Measurements from ENCODE around the gene RIPK4.

Gene RIPK4

GRCh38 chr21:41770901-41771624 lies 4.2 kb upstream of the RIPK4 start:
- TF ChIP-seq CTCF (IDR thresholded peaks at IDR 0.05; ENCODE audit: low read depth, low read length): no peak
- Histone ChIP-seq H3K9me3 (ENCODE audit: severe bottlenecking) (no peaks in the 10 kb centered on the region), H3K4me3 (ENCODE audit: low read depth, low read length) (no peak overlapping the region), H3K27ac (peak overlapping the region; percentile 17), H3K36me3 (no peaks in the 10 kb centered on the region), H3K27me3 (ENCODE audit: insufficient read depth, low read depth, severe bottlenecking) (peaks cover 3% of the 10 kb centered on the region)
- DNase-seq: no peak

GRCh38 chr21:41769933-41770332 lies 3.1 kb upstream of the RIPK4 start:
- Histone ChIP-seq H3K4me3 (ENCODE audit: low read depth, low read length) (no peak overlapping the region), H3K36me3 (no peaks in the 10 kb centered on the region), H3K27ac (no peak overlapping the region), H3K9me3 (ENCODE audit: severe bottlenecking) (no peaks in the 10 kb centered on the region), H3K27me3 (ENCODE audit: insufficient read depth, low read depth, severe bottlenecking) (peaks cover 3% of the 10 kb centered on the region)
- no peak for TF ChIP-seq CTCF (IDR thresholded peaks at IDR 0.05; ENCODE audit: low read depth, low read length)
- DNase-seq: no peak

- Histone ChIP-seq H3K4me3 (ENCODE audit: low read depth, low read length) (no peak overlapping the region), H3K27me3 (ENCODE audit: insufficient read depth, low read depth, severe bottlenecking) (peaks cover 3% of the 10 kb centered on the region), H3K36me3 (no peaks in the 10 kb centered on the region), H3K27ac (no peak overlapping the region), H3K9me3 (ENCODE audit: severe bottlenecking) (no peaks in the 10 kb centered on the region)
- no peak for DNase-seq
- no peak for TF ChIP-seq CTCF (IDR thresholded peaks at IDR 0.05; ENCODE audit: low read depth, low read length)
These were observed 2.7 kb upstream of the RIPK4 start for GRCh38 chr21:41769521-41769920.

GRCh38 chr21:41769111-41769510 lies 2.3 kb upstream of the RIPK4 start:
- Histone ChIP-seq H3K27me3 (ENCODE audit: insufficient read depth, low read depth, severe bottlenecking) (peaks cover 3% of the 10 kb centered on the region), H3K4me3 (ENCODE audit: low read depth, low read length) (no peak overlapping the region), H3K9me3 (ENCODE audit: severe bottlenecking) (no peaks in the 10 kb centered on the region), H3K36me3 (no peaks in the 10 kb centered on the region), H3K27ac (no peak overlapping the region)
- TF ChIP-seq CTCF (IDR thresholded peaks at IDR 0.05; ENCODE audit: low read depth, low read length): no peak
- no peak for DNase-seq

GRCh38 chr21:41768437-41769042 lies 1.7 kb upstream of the RIPK4 start:
- H3K27ac ChIP-seq: no peak overlapping the region
- H3K36me3 ChIP-seq: no peaks in the 10 kb centered on the region
- peak; percentile 52 for TF ChIP-seq CTCF (IDR thresholded peaks at IDR 0.05; ENCODE audit: low read depth, low read length)
- H3K27me3 ChIP-seq (ENCODE audit: insufficient read depth, low read depth, severe bottlenecking): peaks cover 3% of the 10 kb centered on the region
- no peak for DNase-seq
- no peak overlapping the region for H3K4me3 ChIP-seq (ENCODE audit: low read depth, low read length)
- H3K9me3 ChIP-seq (ENCODE audit: severe bottlenecking): no peaks in the 10 kb centered on the region
